ENCODE results near the gene MMP1. TPM values are rescaled to one million over a fixed set of nuclear protein-coding genes. Genes with fewer than 3 reads are reported as not detected.

MMP1 gene
- total and polyA plus RNA-seq, 8 donors = 1.1 to 9.5 (median 3.2) TPM

GRCh38 chr11:102788334-102788995 is 9.5 kb downstream of the MMP1 start:
- Histone ChIP-seq H3K27me3 (no peaks in the 10 kb centered on the region), H3K4me1 (no peaks in the 10 kb centered on the region), H3K27ac (no peak overlapping the region), H3K4me3 (no peak overlapping the region), H3K9me3 (no peaks in the 10 kb centered on the region), H3K36me3 (no peaks in the 10 kb centered on the region)
- DNase-seq = no peak
- intact Hi-C loops (cut with DNase I) = no loop called here
- TF ChIP-seq CTCF (IDR thresholded peaks at IDR 0.05) = no peak
- ATAC-seq = no peak

- no peak for ATAC-seq
- H3K4me1 ChIP-seq = no peaks in the 10 kb centered on the region
- no peaks in the 10 kb centered on the region for H3K36me3 ChIP-seq
- H3K27me3 ChIP-seq = no peaks in the 10 kb centered on the region
- TF ChIP-seq CTCF (IDR thresholded peaks at IDR 0.05) = no peak
- no peak overlapping the region for H3K27ac ChIP-seq
- no peaks in the 10 kb centered on the region for H3K9me3 ChIP-seq
- no peak overlapping the region for H3K4me3 ChIP-seq
- no peak for DNase-seq
- intact Hi-C loops (cut with DNase I) = no loop called here
Observed at GRCh38 chr11:102784380-102784779, 13.6 kb downstream of the MMP1 start.

GRCh38 chr11:102783720-102784119 is 14.2 kb downstream of the MMP1 start:
- DNase-seq = no peak
- H3K9me3 ChIP-seq = no peaks in the 10 kb centered on the region
- no peak for ATAC-seq
- no peak overlapping the region for H3K27ac ChIP-seq
- intact Hi-C loops (cut with DNase I) = no loop called here
- no peak for TF ChIP-seq CTCF (IDR thresholded peaks at IDR 0.05)
- H3K4me1 ChIP-seq = no peaks in the 10 kb centered on the region
- H3K27me3 ChIP-seq = no peaks in the 10 kb centered on the region
- no peaks in the 10 kb centered on the region for H3K36me3 ChIP-seq
- no peak overlapping the region for H3K4me3 ChIP-seq

- H3K4me3 ChIP-seq = no peak overlapping the region
- H3K27me3 ChIP-seq = no peaks in the 10 kb centered on the region
- TF ChIP-seq CTCF (IDR thresholded peaks at IDR 0.05) = no peak
- no peaks in the 10 kb centered on the region for H3K36me3 ChIP-seq
- no peak overlapping the region for H3K27ac ChIP-seq
- no peaks in the 10 kb centered on the region for H3K9me3 ChIP-seq
- ATAC-seq (no peak), DNase-seq (no peak)
- intact Hi-C loops (cut with DNase I) = no loop called here
- H3K4me1 ChIP-seq = no peaks in the 10 kb centered on the region
Observed at GRCh38 chr11:102783016-102783415, 14.9 kb downstream of the MMP1 start.

- H3K27me3 ChIP-seq = no peaks in the 10 kb centered on the region
- no peaks in the 10 kb centered on the region for H3K4me1 ChIP-seq
- intact Hi-C loops (cut with DNase I) = no loop called here
- H3K4me3 ChIP-seq = no peak overlapping the region
- H3K27ac ChIP-seq = no peak overlapping the region
- TF ChIP-seq CTCF (IDR thresholded peaks at IDR 0.05) = no peak
- DNase-seq (no peak), ATAC-seq (no peak)
- no peaks in the 10 kb centered on the region for H3K9me3 ChIP-seq
- H3K36me3 ChIP-seq = no peaks in the 10 kb centered on the region
Observed at GRCh38 chr11:102781676-102782075, 16.3 kb downstream of the MMP1 start.

All from left lung (tissue), 10 donors.